Measurements from ENCODE around the gene WBP11. TPM values are rescaled to one million over a fixed set of nuclear protein-coding genes. Genes with fewer than 3 reads are reported as not detected.

WBP11 gene
- 64.6 TPM for total RNA-seq (ENCODE audit: unreplicated experiment)
- long read RNA-seq, full-length matches to known transcripts = 14 of 19 reads
- long read RNA-seq, partial matches to known transcripts = 3 of 19 reads
- long read RNA-seq, other reads (novel, unspliced or antisense) = 2 of 19 reads

- Mint-ChIP-seq H3K9me3 (ENCODE audit: unreplicated experiment) (no peaks in the 10 kb centered on the region), H3K27ac (ENCODE audit: unreplicated experiment) (no peak within 1 kb of the TSS), H3K36me3 (ENCODE audit: low read depth, unreplicated experiment) (peaks cover 4% of the 10 kb centered on the region), H3K4me3 (ENCODE audit: unreplicated experiment) (no peak within 1 kb of the TSS), H3K4me1 (ENCODE audit: unreplicated experiment) (no peaks in the 10 kb centered on the region), H3K27me3 (ENCODE audit: unreplicated experiment) (no peaks in the 10 kb centered on the region)
- peak; percentile 84 for DNase-seq (ENCODE audit: low spot score)
- TF ChIP-seq CTCF (IDR thresholded peaks at IDR 0.05; ENCODE audit: unreplicated experiment) = no peak
Measured at GRCh38 chr12:14803011-14803829, at the start of gene WBP11, which contains the start of gene C12orf60. WBP11 (minus strand) TSS chr12:14803478; CDS start chr12:14801383, 2,095 bp downstream. C12orf60 (plus strand) TSS chr12:14803670; CDS start chr12:14822936, 19,266 bp downstream.

- Mint-ChIP-seq H3K36me3 (ENCODE audit: low read depth, unreplicated experiment) (no peaks in the 10 kb centered on the region), H3K4me1 (ENCODE audit: unreplicated experiment) (no peaks in the 10 kb centered on the region), H3K9me3 (ENCODE audit: unreplicated experiment) (no peaks in the 10 kb centered on the region), H3K4me3 (ENCODE audit: unreplicated experiment) (no peak overlapping the region), H3K27me3 (ENCODE audit: unreplicated experiment) (peaks cover 3% of the 10 kb centered on the region), H3K27ac (ENCODE audit: unreplicated experiment) (no peak overlapping the region)
- no peak for TF ChIP-seq CTCF (IDR thresholded peaks at IDR 0.05; ENCODE audit: unreplicated experiment)
- no peak for DNase-seq (ENCODE audit: low spot score)
Measured at GRCh38 chr12:14852880-14853279, 49.6 kb upstream of the WBP11 start.

- H3K27me3 Mint-ChIP-seq (ENCODE audit: unreplicated experiment) = peaks cover 3% of the 10 kb centered on the region
- H3K4me3 Mint-ChIP-seq (ENCODE audit: unreplicated experiment) = no peak overlapping the region
- TF ChIP-seq CTCF (IDR thresholded peaks at IDR 0.05; ENCODE audit: unreplicated experiment) = no peak
- H3K27ac Mint-ChIP-seq (ENCODE audit: unreplicated experiment) = no peak overlapping the region
- DNase-seq (ENCODE audit: low spot score) = no peak
- no peaks in the 10 kb centered on the region for H3K9me3 Mint-ChIP-seq (ENCODE audit: unreplicated experiment)
- H3K4me1 Mint-ChIP-seq (ENCODE audit: unreplicated experiment) = peaks cover 16% of the 10 kb centered on the region
- H3K36me3 Mint-ChIP-seq (ENCODE audit: low read depth, unreplicated experiment) = no peaks in the 10 kb centered on the region
Measured at GRCh38 chr12:14850929-14851663, 47.8 kb upstream of the WBP11 start.

GRCh38 chr12:14849661-14850060 lies 46.4 kb upstream of the WBP11 start:
- H3K9me3 Mint-ChIP-seq (ENCODE audit: unreplicated experiment) = no peaks in the 10 kb centered on the region
- H3K27ac Mint-ChIP-seq (ENCODE audit: unreplicated experiment) = no peak overlapping the region
- no peak overlapping the region for H3K4me3 Mint-ChIP-seq (ENCODE audit: unreplicated experiment)
- DNase-seq (ENCODE audit: low spot score) = no peak
- H3K4me1 Mint-ChIP-seq (ENCODE audit: unreplicated experiment) = peaks cover 19% of the 10 kb centered on the region
- TF ChIP-seq CTCF (IDR thresholded peaks at IDR 0.05; ENCODE audit: unreplicated experiment) = no peak
- peaks cover 3% of the 10 kb centered on the region for H3K27me3 Mint-ChIP-seq (ENCODE audit: unreplicated experiment)
- no peaks in the 10 kb centered on the region for H3K36me3 Mint-ChIP-seq (ENCODE audit: low read depth, unreplicated experiment)
